Upper lobe of left lung (tissue), 4 donors: ENCODE results near the gene CADPS.

Source experiments
- EP300 ChIP-seq, 4 donors: sonication (generic); formaldehyde crosslinking; IDR thresholded peaks; one replicate each; pipeline ENCODE4 v1.5.1; 2017; ENCODE audit warnings: antibody characterized with exemption in 4 of 4, control low read depth in 2 of 4
- POLR2A ChIP-seq, 4 donors: fragments of 450-650 bp; IDR thresholded peaks; one replicate each; pipeline ENCODE4 v1.5.1; 2016 to 2017; ENCODE audit warnings: antibody characterized with exemption in 4 of 4, mild to moderate bottlenecking in 2 of 4
- POLR2AphosphoS5 ChIP-seq, 2 donors: sonication (generic); formaldehyde crosslinking; IDR thresholded peaks; one replicate each; pipeline ENCODE4 v1.5.1; 2017; ENCODE audit warnings: antibody characterized with exemption in 2 of 2
- TF ChIP-seq, protein P1 (sequence below), 6 experiments: fragments of 450-650 bp in 4 of 6; fragments of 200-600 bp in 2 of 6; sonication (generic) in 2 of 6; IDR thresholded peaks; one replicate each; pipeline ENCODE4 v1.5.1; 2016 to 2019; ENCODE audit warnings: antibody characterized with exemption in 6 of 6

DNA sequence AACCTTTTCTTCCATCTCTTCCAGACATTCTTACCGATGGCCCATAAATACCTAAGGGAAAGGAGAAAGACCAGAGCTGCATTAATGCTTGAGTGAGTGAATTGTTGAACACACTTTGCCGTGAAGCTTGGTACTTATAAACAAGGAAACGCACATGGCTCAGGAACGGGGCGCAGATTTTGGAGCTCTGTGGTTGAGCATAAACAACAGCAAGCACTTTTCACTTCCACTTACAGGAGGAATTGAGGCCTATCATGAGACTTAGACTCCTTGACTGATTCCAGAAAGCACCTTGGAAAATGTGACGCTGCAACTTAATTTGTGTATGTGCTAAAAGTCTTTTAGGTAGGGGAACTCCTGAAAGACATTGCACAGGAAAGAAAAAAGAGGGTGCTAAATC lies 304.3 kb downstream of the CADPS start:
- TF ChIP-seq, protein P1, sequence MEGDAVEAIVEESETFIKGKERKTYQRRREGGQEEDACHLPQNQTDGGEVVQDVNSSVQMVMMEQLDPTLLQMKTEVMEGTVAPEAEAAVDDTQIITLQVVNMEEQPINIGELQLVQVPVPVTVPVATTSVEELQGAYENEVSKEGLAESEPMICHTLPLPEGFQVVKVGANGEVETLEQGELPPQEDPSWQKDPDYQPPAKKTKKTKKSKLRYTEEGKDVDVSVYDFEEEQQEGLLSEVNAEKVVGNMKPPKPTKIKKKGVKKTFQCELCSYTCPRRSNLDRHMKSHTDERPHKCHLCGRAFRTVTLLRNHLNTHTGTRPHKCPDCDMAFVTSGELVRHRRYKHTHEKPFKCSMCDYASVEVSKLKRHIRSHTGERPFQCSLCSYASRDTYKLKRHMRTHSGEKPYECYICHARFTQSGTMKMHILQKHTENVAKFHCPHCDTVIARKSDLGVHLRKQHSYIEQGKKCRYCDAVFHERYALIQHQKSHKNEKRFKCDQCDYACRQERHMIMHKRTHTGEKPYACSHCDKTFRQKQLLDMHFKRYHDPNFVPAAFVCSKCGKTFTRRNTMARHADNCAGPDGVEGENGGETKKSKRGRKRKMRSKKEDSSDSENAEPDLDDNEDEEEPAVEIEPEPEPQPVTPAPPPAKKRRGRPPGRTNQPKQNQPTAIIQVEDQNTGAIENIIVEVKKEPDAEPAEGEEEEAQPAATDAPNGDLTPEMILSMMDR (IDR thresholded peaks at IDR 0.05) = no peak
- TF ChIP-seq POLR2AphosphoS5 (IDR thresholded peaks at IDR 0.05) (no peak), POLR2A (IDR thresholded peaks at IDR 0.05) (no peak), EP300 (IDR thresholded peaks at IDR 0.05) (no peak)
